Breast epithelium (tissue), 4 donors: ENCODE measurements around the gene DNAJA3. TPM values are rescaled to one million over a fixed set of nuclear protein-coding genes. Genes with fewer than 3 reads are reported as not detected.
"Not testable (repeated sequence)": the region's sequence is repeated elsewhere in the genome, so short reads cannot be mapped to it uniquely, and the experiment has no call there.

Source experiments
- DNase-seq, 2 donors: peaks; one replicate each; pipeline ENCODE4 v3.0.0-alpha.2; 2019; ENCODE audit warnings: low spot score in 2 of 2
- H3K27ac ChIP-seq, 2 donors: fragments of 200-600 bp; sonication (generic) in 1 of 2; one replicate each; pipeline ENCODE4 v1.5.1; 2016 to 2019; ENCODE audit warnings: mild to moderate bottlenecking in 1 of 2
- H3K27me3 ChIP-seq, 2 donors: fragments of 200-600 bp; sonication (generic) in 1 of 2; one replicate each; pipeline versions ENCODE4 v1.5.1 to v1.6.0; 2017 to 2019; ENCODE audit warnings: control low read depth in 1 of 2, mild to moderate bottlenecking in 1 of 2
- H3K36me3 ChIP-seq: fragments of 200-600 bp; one replicate; pipeline ENCODE4 v1.5.1; 2019
- H3K4me1 ChIP-seq, 2 donors: fragments of 200-600 bp; sonication (generic); one replicate each; pipeline ENCODE4 v1.5.1; 2016 to 2019; ENCODE audit warnings: control low read depth in 1 of 2
- H3K4me3 ChIP-seq, 3 donors: fragments of 200-600 bp; sonication (generic); 1 replicate in 2 of 3; 2 replicates in 1 of 3; pipeline ENCODE4 v1.5.1; 2016 to 2019; ENCODE audit warnings: mild to moderate bottlenecking in 3 of 3, moderate library complexity in 2 of 3
- H3K9me3 ChIP-seq, 2 donors: fragments of 200-600 bp; sonication (generic) in 1 of 2; one replicate each; pipeline ENCODE4 v1.5.1; 2016 to 2019; ENCODE audit warnings: control low read depth in 1 of 2
- CTCF ChIP-seq, 3 donors: fragments of 450-650 bp; IDR thresholded peaks; one replicate each; pipeline ENCODE4 v1.5.1; 2016 to 2017; ENCODE audit warnings: antibody characterized with exemption in 3 of 3, mild to moderate bottlenecking in 3 of 3, moderate library complexity in 3 of 3
- POLR2A ChIP-seq: fragments of 450-650 bp; IDR thresholded peaks from one replicate; pipeline ENCODE4 v1.6.1; 2016; ENCODE audit warnings: antibody characterized with exemption, mild to moderate bottlenecking, moderate library complexity
- POLR2AphosphoS5 ChIP-seq, 3 donors: sonication (generic); formaldehyde crosslinking; IDR thresholded peaks; one replicate each; pipeline ENCODE4 v1.6.1; 2017; ENCODE audit warnings: antibody characterized with exemption in 3 of 3
- intact Hi-C: fragments of 100-400 bp; cut with DNase I; formaldehyde crosslinking; loops from one replicate; pipeline ENCODE4 v1.15.1; 2023; ENCODE audit warnings: low total_unique reads
- total RNA-seq, 3 donors: library from RNA; depleted of rRNA; stranded (reverse); fragments of >200 nt; gene quantifications; one replicate each; pipeline ENCODE4 v1.1.0, GENCODE V29; 2016

The DNAJA3 gene
- total RNA-seq, 3 donors from 2014 or later = 32.6 to 54.2 (median 45.9) TPM

GRCh38 chr16:4393240-4393600, 32.4 kb upstream of the DNAJA3 start:
- H3K4me3 ChIP-seq = peak overlapping the region in 1 of 3 donors; percentile 12
- H3K4me1 ChIP-seq = peaks cover 6 to 13% of the 10 kb centered on the region in 2 donors
- TF ChIP-seq CTCF (IDR thresholded peaks at IDR 0.05) = peak in 1 of 3 donors; percentile 21
- TF ChIP-seq POLR2A = no peak
- TF ChIP-seq POLR2AphosphoS5 (IDR thresholded peaks at IDR 0.05) = no peak
- peak overlapping the region; percentile 87 to 95 for H3K27ac ChIP-seq
- intact Hi-C loops = loop anchor here (5.0 kb wide), 1 partner anchor 36 kb away; no protein-coding TSS in a partner anchor
- H3K36me3 ChIP-seq = no peaks in the 10 kb centered on the region
- peak in 1 of 2 donors; percentile 54 for DNase-seq
- no peaks in the 10 kb centered on the region for H3K9me3 ChIP-seq
- H3K27me3 ChIP-seq = no peaks in the 10 kb centered on the region

GRCh38 chr16:4393850-4394249, 31.8 kb upstream of the DNAJA3 start:
- intact Hi-C loops = loop anchor here (5.0 kb wide), 1 partner anchor 37 kb away; no protein-coding TSS in a partner anchor
- not testable (repeated sequence) for H3K9me3 ChIP-seq, H3K27me3 ChIP-seq, DNase-seq, H3K36me3 ChIP-seq, H3K4me3 ChIP-seq
- Histone ChIP-seq H3K4me1 (peaks cover 6 to 13% of the 10 kb centered on the region in 2 donors), H3K27ac (peak overlapping the region; percentile 87 to 95)

- no peak for DNase-seq
- TF ChIP-seq POLR2AphosphoS5 (IDR thresholded peaks at IDR 0.05) = no peak
- no peak for TF ChIP-seq POLR2A
- TF ChIP-seq CTCF (IDR thresholded peaks at IDR 0.05) = no peak
- Histone ChIP-seq H3K27ac (no peak overlapping the region), H3K4me1 (peaks cover 6 to 13% of the 10 kb centered on the region in 2 donors), H3K36me3 (no peaks in the 10 kb centered on the region), H3K27me3 (no peaks in the 10 kb centered on the region), H3K4me3 (no peak overlapping the region), H3K9me3 (no peaks in the 10 kb centered on the region)
- intact Hi-C loops = no loop called here
These were observed 30.5 kb upstream of the DNAJA3 start for GRCh38 chr16:4395055-4395726.

GRCh38 chr16:4399001-4399730, 26.5 kb upstream of the DNAJA3 start:
- TF ChIP-seq POLR2A (no peak), POLR2AphosphoS5 (IDR thresholded peaks at IDR 0.05) (no peak), CTCF (IDR thresholded peaks at IDR 0.05) (no peak)
- H3K27me3 ChIP-seq = no peaks in the 10 kb centered on the region
- H3K9me3 ChIP-seq = no peaks in the 10 kb centered on the region
- H3K27ac ChIP-seq = no peak overlapping the region
- intact Hi-C loops = no loop called here
- no peaks in the 10 kb centered on the region for H3K36me3 ChIP-seq
- DNase-seq = no peak
- no peak overlapping the region for H3K4me3 ChIP-seq
- peaks cover 0 to 3% of the 10 kb centered on the region in 2 donors for H3K4me1 ChIP-seq

- H3K36me3 ChIP-seq = no peaks in the 10 kb centered on the region
- H3K27me3 ChIP-seq = no peaks in the 10 kb centered on the region
- H3K9me3 ChIP-seq = no peaks in the 10 kb centered on the region
These were observed 24.6 kb upstream of the DNAJA3 start for GRCh38 chr16:4401094-4401501.

More at GRCh38 chr16:4401094-4401501, 24.6 kb upstream of the DNAJA3 start:
- intact Hi-C loops = loop anchor here (2.0 kb wide), 1 partner anchor 36 kb away; no protein-coding TSS in a partner anchor
- DNase-seq = no peak
- TF ChIP-seq POLR2A (no peak), POLR2AphosphoS5 (IDR thresholded peaks at IDR 0.05) (no peak), CTCF (IDR thresholded peaks at IDR 0.05) (no peak)
- Histone ChIP-seq H3K27ac (no peak overlapping the region), H3K4me3 (no peak overlapping the region), H3K4me1 (peaks cover 0 to 3% of the 10 kb centered on the region in 2 donors)
